Anterior cingulate cortex (tissue), 58 donors: ENCODE results near the gene METTL27.
A peak's percentile ranks its signal among the peaks of the same experiment; 100 is the strongest.
"Not testable (repeated sequence)": the region's sequence is repeated elsewhere in the genome, so short reads cannot be mapped to it uniquely, and the experiment has no call there.

Source experiments
- DNase-seq, 58 donors: peaks; one replicate each; lab custom pipeline; 2025; lab: John Stamatoyannopoulos, UW

METTL27 gene, protein sequence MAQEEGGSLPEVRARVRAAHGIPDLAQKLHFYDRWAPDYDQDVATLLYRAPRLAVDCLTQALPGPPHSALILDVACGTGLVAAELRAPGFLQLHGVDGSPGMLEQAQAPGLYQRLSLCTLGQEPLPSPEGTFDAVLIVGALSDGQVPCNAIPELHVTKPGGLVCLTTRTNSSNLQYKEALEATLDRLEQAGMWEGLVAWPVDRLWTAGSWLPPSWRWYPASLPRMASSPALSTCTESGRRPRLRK

DNA sequence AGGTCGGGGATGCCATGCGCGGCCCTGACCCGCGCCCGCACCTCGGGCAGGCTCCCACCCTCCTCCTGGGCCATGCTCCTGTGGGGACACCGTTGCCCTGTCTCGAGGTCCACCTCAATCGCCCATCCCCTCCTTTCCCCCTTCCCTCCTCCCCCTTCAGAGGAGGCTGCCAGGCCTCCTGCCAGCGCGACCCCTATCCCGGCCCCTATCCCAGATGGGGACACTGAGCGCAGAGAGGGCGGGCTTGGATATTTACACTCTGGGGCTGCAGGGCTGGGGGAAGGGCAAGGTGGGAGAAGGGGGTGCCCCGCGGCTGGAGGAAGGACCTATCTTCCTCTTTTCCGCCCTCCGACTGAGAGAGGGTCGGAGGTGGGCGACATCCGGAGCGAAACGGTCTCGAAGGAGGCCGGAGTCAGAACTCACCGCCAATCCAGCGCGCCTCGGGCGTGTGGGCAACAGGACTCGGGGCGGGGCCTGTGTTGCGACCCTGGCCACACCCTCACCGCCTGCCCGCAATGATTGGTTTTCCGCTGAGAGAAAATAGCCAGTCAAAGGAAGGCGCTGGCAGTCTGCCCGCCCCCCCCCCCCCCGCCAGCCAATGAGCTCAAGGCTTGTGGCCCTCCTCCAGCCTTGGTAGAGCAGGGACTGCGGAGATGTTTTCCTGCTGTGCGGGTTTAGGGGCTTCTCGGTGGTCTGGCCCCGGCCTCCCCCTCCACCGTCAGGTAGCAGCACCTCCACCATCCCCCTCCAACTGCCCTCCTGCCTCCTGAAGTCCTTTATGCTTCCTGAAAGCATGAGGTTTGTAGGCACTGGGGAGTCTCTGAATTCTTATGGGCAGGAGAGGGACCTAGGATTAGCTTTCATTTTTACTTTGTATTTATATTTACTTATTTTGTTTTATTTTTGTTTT lies at the start of gene METTL27:
METTL27 (minus strand) TSS at position 450 of the 910 bp plus-strand sequence; CDS start at position 74, 376 bp downstream.
- DNase-seq, result peak; percentile 32 to 94 (median 87)

DNA sequence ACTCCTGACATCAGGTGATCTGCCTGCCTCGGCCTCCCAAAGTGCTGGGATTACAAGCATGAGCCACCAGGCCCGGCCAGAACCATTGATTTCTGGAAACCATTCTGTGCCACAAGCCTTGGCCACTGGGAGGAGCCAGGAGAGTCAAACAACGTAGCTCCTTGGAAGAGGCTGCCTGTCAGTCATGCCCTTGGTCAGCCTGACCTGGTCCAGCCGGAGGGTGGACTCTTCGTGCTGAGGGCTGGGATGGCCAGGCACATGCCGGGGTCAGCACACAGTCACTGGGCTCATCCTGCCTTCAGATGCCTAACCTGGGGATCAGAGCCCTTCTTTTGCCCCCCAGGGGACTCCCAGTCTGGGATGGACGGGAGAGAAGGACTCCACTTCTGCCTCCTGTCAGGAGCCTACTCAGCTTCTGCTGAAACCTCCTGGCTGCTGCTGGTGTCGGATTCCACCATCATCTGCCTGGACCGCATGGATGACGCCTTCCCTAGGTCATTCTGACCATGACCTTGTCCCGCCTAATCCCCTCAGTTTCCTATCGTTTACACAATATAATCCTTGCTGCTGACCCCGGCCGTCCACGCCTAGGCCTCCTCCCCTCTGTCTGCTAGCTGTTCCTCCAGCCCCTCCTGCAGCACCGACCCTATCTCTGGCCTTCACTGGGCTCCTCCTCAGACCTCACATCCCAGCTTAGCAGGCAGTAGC lies 49.0 kb upstream of the METTL27 start:
- DNase-seq, result no peak

DNA sequence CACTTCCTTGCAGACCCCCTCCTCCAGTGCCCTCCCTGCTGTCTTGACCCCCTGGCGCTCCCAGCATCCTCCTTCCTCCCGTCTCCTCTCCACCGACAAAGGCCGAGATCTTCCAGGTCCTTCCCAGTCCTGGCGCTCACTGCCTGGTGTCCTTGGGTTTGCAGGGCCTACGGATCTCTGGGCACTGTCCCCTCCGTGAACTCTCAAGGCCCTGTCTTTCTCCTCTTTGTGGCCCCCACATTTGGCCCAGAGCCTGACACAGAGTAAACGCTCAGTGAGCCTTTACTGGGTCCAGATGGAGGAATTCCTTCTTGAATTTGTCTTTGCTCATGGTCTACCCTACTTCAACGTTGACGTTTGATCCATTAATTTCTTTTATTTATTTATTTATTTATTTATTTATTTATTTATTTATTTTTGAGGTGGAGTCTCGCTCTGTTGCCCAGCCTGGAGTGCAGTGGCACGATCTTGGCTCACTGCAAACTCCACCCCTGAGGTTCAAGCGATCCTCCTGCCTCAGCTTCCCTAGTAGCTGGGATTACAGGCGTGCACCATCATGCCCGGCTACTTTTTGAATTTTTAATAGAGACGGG lies 48.3 kb upstream of the METTL27 start:
- DNase-seq, result no peak

DNA sequence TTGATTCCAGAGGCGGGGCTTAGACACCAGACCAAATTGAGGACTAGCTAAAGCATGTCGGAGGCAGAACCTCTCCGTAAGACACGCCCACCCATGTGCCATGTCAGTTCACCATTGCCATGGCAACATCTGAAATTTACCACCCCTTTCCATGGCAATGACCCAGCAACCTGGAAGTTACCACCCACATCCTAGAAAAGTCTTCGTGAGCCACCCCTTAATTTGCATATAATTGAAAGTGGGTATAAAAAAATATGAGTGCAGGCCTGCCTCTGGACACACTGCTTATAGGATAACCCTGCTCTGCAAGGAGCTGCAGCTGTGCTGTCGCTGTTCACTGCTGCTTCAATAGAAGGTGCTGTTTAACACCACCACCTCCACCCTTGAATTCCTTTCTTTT lies 46.6 kb upstream of the METTL27 start:
- DNase-seq, result no peak

DNA sequence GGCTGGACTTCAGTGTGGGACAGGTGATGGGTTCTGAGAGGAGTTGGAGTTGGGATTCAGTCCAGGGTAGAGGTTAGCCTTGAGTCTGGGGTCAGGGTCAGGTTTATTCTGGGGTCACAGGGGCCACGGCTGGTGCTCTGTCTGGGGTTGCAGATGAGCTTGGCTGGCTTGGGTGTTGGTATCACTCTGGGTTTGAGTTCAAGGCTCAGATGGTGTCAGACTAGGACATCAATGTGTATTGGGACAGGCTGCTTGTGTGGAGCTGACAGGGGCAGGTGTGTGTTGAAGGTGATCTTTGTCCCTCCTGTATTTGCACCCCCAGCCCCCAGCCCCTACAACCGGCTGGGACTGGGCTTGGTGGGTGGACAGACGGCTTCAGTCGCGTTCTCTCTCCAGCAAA lies 45.4 kb upstream of the METTL27 start:
- no peak for DNase-seq

DNA sequence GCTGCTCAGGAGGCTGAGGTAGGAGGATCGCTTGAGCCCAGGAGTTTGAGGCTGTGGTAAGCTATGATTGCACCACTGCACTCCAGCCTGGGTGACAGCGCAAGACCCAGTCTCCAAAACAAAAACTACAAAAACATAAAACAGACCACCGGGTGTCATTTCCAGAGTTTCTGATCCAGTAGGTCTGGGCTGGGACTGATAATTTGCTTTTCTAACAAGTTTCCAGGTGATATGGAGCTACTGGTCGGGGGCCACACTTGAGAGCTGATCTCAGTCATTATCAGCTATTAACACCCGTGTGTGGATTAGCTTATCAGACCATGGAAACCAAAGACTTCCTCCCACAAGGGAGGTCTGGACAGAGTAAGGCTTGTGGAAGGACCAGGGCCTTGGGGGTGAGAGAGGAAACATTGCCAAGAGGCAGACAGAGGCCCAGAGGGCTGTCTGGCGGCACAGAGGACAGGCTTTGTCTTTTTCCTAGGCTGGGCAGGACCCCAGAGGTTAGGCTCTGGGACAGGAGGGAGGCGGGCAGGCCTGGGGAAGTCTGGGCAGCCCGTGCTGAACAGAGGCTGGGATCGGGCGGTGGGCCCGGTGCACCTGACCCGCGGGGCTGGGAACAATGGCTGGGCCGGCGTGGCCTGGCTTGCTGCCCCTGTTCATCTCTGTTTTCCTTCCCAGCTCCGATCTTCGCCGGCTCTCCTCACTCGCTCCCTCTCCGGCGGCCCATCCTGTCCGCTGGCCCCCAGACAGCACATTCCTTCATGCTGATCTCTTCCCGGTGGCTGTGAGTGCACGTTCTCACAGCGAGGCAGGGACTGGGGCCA lies 43.9 kb upstream of the METTL27 start:
- peak in 24 of 58 donors; percentile 7 to 51 (median 20) for DNase-seq

DNA sequence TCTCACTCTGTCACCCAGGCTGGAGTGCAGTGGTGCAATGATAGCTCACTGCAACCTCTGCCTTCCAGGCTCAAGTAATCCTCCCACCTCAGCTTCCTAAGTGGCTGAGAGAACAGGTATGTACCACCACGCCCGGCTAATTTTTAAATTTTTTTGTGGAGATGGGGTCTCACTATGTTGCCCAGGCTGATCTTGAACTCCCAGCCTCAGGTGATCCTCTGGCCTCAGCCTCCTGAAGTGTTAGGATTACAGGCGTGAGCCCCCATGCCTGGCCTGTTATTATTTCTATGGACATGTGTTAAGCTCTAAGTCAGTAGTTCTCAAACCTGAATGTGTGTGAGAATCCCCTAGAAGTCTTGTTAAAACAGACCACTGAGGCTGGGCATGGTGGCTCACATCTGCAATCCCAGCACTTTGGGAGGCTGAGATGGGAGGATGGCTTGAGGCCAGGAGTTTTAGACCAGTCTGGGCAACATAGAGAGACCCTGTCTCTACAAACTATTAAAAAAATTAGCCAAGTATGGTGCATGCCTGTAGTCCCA lies 43.2 kb upstream of the METTL27 start:
- no peak for DNase-seq

DNA sequence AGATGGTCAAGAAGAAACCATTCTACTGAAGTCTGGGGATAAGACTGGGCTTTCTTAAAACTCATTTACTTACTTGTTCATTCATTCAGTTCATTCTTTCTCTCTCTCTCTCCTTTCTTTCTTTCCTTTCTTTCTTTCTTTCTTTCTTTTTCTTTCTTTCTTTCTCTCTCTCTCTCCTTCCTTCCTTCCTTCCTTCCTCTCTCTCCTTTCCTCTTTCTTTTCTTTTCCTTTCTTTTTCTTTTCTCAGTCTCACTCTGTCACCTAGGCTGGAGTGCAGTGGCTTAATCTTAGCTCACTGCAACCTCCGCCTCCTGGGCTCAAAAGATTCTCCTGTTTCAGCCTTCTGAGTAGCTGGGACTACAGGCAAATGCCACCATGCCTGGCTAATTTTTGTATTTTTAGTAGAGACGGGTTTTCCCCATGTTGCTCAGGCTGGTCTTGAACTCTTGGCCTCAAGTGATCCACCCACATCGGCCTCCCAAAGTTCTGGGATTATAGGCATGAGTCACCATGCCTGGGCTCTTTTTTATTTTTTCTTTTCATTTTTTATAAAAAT lies 42.6 kb upstream of the METTL27 start:
- DNase-seq, result not testable (repeated sequence)

DNA sequence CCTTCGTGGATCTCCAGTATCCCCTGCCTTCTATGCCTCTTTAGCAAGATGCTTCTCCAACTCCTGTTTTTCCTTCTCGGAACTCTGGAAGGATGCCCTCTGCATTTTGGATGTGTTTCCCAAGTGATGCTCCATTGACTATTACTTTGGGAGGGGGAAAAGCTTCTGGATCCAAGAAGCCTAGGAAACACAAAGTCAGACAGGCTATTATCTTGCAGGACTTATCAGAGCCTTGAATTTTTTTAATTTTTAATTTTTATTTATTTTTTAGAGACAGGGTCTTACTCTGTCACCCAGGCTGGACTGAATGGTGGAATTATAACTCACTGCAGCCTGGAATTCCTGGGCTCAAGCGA lies 39.7 kb upstream of the METTL27 start:
- DNase-seq, result no peak

DNA sequence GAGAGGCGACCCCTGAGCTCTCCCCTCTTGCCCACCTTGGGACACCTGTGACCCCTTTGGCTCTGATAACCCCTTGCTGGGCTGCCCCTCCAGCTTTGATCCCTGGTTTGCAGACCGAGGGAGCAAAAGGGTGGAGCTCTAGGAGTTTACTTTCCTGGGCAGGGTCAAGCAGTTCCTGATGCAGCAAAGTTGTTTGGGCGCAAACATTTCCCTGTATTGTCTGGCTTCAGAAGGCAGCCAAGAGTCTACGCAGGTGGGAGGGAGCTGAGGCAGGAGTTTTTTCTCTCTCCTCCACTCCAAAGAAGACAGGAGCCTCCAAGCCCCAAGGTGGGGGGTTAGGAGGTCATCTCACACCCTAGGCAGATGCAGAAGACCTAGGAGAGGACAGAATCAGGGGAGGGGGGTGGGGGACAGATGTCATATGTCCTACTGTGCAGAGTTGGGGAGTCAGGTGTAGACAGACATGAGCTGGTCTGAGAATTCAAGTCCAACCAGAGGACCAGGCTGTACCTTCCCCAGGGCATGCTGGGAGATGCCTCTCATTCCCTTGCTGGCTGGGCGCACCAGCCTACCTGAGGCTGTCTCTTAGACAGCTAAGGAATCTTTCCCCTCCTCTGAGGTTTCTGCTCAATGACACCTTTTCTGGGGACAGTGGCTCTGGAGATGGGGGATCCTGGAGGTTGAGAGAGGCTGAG lies 39.2 kb upstream of the METTL27 start:
- DNase-seq, result no peak

DNA sequence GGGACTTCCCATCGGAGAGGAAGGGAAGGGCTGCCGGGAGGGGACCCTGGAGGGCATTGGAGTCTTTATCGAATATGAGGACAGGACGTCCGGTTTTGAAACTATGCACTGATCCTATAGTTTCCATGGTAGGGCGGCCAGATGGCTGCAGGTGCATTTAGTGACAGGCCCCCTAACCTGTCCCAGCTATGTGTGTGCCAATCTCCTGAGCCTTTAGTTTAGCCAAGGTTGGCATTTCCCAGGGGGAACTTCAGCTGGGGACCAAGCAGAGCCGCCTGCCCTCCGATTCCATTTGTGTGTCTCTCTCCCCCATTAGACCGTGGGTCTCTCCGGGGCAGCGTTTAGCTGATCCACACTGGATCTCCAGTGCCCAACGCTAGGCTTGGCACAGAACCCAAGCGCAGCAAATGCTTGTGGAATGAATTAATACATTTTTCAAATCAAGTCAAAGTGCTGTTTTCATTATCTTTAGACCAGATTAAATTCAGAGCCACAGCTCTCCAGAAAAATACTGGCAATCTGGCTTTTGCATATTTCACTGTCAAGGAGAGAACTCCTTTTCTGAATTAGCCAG lies 38.5 kb upstream of the METTL27 start:
- no peak for DNase-seq

DNA sequence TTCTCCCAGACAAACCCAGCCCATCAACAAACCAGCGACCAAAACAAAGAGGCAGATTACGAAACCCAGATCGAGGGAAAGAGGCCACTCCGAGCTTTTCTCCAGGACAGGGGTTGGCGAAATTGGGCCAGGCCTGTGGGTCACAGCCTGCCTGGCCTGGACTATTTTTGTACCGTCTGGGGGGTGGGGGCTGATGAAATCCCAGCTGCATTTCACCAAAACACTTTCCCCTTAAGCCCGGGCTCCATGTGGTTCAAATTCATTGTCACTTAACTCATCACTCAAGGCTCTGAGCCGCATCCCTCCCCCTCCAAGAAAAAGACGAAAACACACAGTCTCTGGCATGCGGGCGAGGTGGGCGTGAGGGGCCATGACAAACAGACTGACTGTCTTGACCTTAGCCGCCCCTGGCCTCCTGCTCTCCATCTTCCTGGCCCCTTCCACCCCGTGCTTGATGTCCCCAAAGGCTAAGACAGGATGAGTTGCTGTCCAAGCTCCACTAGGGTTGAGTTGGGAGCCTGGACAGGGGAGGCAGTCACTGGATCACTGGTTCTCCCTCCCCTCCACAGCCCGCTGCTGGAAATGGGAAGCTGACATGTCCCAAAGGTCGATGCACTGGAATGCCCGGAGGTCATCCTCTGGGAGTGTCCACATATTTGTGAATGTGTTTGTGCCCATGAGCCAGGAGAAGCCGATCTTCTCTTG lies 37.8 kb upstream of the METTL27 start:
- no peak for DNase-seq

DNA sequence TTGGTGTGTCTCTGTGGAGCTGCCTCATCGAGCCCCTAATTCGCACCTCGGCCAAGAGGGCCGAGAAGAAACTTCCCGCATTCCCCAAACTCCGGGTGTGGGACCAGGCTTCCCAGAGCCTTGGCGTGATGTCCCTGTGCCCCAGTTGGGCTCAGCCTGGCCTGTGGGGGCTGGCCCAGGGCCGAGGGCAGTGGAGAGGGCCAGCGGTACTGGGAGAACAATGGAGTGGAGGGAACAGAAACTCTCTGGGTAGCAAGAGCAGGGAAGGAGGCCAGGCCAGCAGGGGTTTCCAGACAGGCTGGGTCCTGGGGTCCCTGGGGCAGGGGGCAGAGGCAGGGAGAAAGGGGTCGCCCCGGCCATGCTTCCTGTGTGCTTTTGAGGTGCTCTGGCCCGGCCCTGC lies 34.7 kb upstream of the METTL27 start:
- peak in 7 of 58 donors; percentile 5 to 36 (median 12) for DNase-seq

DNA sequence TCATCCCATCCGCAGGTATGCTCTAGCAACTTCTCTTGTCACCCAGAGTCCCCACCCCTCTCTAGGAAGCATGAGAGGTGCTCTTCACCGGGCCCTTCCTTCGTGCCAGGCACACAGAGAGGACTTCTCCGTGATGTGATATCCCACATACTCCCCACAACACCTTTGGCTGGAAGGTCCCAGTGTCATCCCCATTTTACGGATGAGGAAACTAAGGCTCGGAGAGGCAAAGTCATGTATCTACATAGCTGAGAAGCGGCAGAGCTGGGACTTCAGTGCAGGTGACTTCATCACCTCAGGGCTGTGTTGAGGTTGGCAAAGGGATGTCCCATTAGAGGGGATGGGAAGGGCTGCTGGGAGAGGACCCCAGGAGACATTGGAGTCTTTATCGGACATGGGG lies 34.0 kb upstream of the METTL27 start:
- DNase-seq, result no peak

DNA sequence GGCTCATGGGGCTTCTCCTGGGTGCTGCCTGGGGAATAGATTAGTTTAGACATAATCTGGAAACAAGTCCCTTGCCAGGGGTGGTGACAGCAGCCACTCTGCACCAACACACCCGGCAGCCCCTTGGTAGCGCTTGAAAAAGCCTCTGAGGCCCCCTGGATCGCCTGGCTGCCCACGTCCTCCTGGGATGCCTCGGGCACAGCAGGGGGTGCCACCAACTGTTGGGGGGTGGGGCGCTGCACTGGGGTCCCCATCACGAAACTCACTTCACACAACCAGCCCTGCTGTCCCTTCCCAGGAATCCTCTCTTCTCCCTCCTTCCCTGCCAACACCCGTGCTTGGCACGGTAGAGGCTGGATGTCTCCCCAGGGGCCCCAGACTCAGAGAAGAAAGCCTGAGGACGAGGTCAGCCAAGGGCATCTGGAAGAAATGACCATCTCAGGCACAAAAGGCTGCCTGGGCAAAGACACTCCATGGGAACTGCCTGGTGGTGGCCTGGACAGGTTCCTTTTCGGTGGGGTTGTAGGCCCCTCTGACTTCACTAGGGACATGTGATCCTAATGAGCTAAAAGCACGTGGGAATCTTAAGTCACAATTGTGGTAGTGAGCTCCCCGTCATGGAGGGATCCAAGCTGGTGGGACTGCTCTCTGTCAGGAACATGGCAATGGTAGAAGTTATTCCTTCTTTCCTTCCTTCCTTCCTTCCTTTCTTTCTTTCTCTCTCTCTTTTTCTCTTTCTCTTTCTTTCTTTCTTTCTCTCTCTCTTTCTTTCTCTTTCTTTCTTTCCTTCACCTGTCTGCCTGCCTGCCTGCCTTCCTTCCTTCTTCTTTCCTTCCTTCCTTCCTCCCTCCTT lies 30.0 kb upstream of the METTL27 start:
- no peak for DNase-seq

DNA sequence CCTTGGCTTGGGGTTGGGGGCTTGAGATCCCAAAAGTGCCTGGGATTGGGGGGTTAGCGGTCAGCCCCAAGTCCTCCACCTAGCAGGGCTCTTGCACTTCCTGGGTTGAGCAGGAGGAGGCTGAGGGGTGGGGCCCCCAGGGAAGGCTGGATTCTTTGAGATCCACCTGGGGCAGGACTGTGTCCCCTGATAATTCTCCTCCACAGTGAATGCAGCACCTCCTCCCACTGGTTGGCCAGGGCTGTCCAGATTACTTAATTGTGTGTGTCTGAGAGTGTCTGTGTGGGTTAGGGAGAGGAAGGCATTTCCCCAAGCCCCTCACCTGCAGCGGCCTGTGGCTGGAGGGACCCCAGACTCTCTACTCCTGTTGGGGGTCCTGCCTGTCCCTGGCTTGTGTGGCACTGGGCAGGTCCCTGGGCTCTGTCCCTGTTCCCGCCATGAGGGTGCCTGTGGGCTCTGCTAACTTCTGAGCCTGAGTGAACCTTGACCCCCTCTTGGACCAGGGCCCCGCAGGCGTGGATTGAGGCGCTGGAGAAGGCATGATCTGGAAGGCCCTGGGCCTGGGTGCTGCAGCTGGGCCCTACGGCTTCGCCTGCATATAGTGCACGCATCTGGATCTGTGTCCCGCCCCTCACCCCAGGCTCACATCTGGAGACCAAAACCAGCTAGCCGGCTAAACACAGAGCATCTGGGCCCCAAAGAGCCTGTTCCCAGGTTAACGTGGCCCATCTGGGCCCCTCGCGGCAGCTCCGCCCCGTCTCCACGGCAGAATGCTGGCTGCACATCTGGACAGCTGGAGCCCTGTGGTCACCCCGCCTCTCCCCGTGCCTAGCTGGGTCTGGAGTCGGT lies 29.1 kb upstream of the METTL27 start:
- no peak for DNase-seq
